ENCODE measurements around the gene PSMB1. TPM values are rescaled to one million over a fixed set of nuclear protein-coding genes. Genes with fewer than 3 reads are reported as not detected.

PSMB1 gene
- total RNA-seq, 1 donor from 2014 or later, result 117 TPM

- H3K36me3 ChIP-seq, result no peaks in the 10 kb centered on the region
- no peaks in the 10 kb centered on the region for H3K4me1 ChIP-seq
- H3K27me3 ChIP-seq (ENCODE audit: low read depth), result no peaks in the 10 kb centered on the region
- no peak overlapping the region for H3K27ac ChIP-seq
- TF ChIP-seq, protein P1, sequence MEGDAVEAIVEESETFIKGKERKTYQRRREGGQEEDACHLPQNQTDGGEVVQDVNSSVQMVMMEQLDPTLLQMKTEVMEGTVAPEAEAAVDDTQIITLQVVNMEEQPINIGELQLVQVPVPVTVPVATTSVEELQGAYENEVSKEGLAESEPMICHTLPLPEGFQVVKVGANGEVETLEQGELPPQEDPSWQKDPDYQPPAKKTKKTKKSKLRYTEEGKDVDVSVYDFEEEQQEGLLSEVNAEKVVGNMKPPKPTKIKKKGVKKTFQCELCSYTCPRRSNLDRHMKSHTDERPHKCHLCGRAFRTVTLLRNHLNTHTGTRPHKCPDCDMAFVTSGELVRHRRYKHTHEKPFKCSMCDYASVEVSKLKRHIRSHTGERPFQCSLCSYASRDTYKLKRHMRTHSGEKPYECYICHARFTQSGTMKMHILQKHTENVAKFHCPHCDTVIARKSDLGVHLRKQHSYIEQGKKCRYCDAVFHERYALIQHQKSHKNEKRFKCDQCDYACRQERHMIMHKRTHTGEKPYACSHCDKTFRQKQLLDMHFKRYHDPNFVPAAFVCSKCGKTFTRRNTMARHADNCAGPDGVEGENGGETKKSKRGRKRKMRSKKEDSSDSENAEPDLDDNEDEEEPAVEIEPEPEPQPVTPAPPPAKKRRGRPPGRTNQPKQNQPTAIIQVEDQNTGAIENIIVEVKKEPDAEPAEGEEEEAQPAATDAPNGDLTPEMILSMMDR (IDR thresholded peaks at IDR 0.05), result no peak
- no peak for DNase-seq
- no peak overlapping the region for H3K4me3 ChIP-seq
- H3K9me3 ChIP-seq, result no peaks in the 10 kb centered on the region
- ATAC-seq, result no peak
- intact Hi-C loops (cut with DNase I), result no loop called here
Measured at GRCh38 chr6:170497841-170498301, 55.2 kb downstream of the PSMB1 start.

- TF ChIP-seq, protein P1 (IDR thresholded peaks at IDR 0.05), result no peak
- intact Hi-C loops (cut with DNase I), result no loop called here
- DNase-seq (no peak), ATAC-seq (no peak)
- Histone ChIP-seq H3K27ac (no peak overlapping the region), H3K4me1 (no peaks in the 10 kb centered on the region), H3K9me3 (no peaks in the 10 kb centered on the region), H3K4me3 (no peak overlapping the region), H3K36me3 (no peaks in the 10 kb centered on the region), H3K27me3 (ENCODE audit: low read depth) (no peaks in the 10 kb centered on the region)
Measured at GRCh38 chr6:170493354-170493753, 59.8 kb downstream of the PSMB1 start.

GRCh38 chr6:170490259-170490658, 62.8 kb downstream of the PSMB1 start:
- H3K4me3 ChIP-seq, result no peak overlapping the region

GRCh38 chr6:170489836-170490235, 63.3 kb downstream of the PSMB1 start:
- TF ChIP-seq, protein P1 (IDR thresholded peaks at IDR 0.05), result no peak
- intact Hi-C loops (cut with DNase I), result no loop called here
- no peak for DNase-seq
- Histone ChIP-seq H3K4me1 (no peaks in the 10 kb centered on the region), H3K36me3 (no peaks in the 10 kb centered on the region), H3K27me3 (ENCODE audit: low read depth) (no peaks in the 10 kb centered on the region), H3K4me3 (no peak overlapping the region), H3K27ac (no peak overlapping the region), H3K9me3 (no peaks in the 10 kb centered on the region)
- no peak for ATAC-seq

More at GRCh38 chr6:170490259-170490658, 62.8 kb downstream of the PSMB1 start:
- TF ChIP-seq, protein P1 (IDR thresholded peaks at IDR 0.05), result no peak
- Histone ChIP-seq H3K36me3 (no peaks in the 10 kb centered on the region), H3K4me1 (no peaks in the 10 kb centered on the region), H3K27me3 (ENCODE audit: low read depth) (no peaks in the 10 kb centered on the region), H3K9me3 (no peaks in the 10 kb centered on the region), H3K27ac (no peak overlapping the region)
- ATAC-seq (no peak), DNase-seq (no peak)
- intact Hi-C loops (cut with DNase I), result no loop called here

DNA sequence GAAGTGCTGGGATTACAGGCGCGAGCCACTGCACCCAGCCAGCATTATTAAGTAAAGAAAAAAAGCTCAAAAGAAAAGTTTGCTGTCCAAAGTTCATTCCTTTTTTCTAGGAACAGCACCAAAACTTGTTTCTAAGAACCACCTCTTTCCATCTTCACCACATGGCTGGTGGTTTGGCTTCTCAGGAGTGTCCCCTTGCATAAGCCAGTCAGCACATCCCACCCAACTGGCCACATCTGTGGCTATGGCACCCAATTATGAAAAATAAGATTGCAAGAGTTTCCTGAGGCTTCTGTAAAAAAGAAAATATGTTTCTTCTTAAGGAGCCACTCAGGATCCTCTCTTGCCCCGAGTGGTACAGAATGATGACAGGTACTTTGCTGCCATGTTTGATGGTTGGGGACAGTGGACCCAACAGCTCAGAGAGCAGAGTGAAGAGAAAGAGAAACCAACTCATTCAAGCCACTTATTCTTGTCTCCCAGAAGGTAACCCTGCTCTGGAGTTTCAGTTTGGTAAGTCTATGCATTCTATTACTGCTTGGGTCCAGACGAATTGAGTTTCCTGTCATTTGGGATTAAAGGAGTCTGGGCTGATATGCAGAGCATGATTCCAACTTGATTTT, 65.3 kb downstream of the PSMB1 start:
- DNase-seq (no peak), ATAC-seq (no peak)
- no peaks in the 10 kb centered on the region for H3K36me3 ChIP-seq
- H3K4me1 ChIP-seq, result no peaks in the 10 kb centered on the region
- no peaks in the 10 kb centered on the region for H3K27me3 ChIP-seq (ENCODE audit: low read depth)
- H3K27ac ChIP-seq, result no peak overlapping the region
- TF ChIP-seq, protein P1 (IDR thresholded peaks at IDR 0.05), result no peak
- H3K9me3 ChIP-seq, result peaks cover 6% of the 10 kb centered on the region
- intact Hi-C loops (cut with DNase I), result no loop called here
- no peak overlapping the region for H3K4me3 ChIP-seq
